K562 (cell line): Measurements from ENCODE around the gene HOXB6. TPM values are rescaled to one million over a fixed set of nuclear protein-coding genes. Genes with fewer than 3 reads are reported as not detected.

ENCODE experiments used
- CC2D1A ChIP-seq: fragments of 450-650 bp; IDR thresholded peaks from 2 replicates; pipeline ENCODE4 v1.6.1; 2017; ENCODE audit warnings: mild to moderate bottlenecking
- CHD1 ChIP-seq: fragments of 200-600 bp; sonication (generic); IDR thresholded peaks from one replicate; pipeline ENCODE4 v1.6.1; 2012; ENCODE audit warnings: mild to moderate bottlenecking, moderate library complexity, low read length, inconsistent platforms
- ELF1 ChIP-seq: fragments of 200-800 bp; sonication (Bioruptor generic); IDR thresholded peaks from 2 replicates; pipeline ENCODE4 v1.6.1; 2016; ENCODE audit warnings: missing genetic modification characterization, missing compliant biosample characterization
- FOXM1 ChIP-seq, 2 experiments: fragments of 450-650 bp in 1 of 2; sonication (generic) in 1 of 2; formaldehyde crosslinking in 1 of 2; IDR thresholded peaks; 2 replicates each; pipeline versions ENCODE4 v1.6.1 to v1.9.0; 2017 to 2022; ENCODE audit warnings: low read depth in 2 of 2, mild to moderate bottlenecking in 2 of 2, missing genetic modification reagents in 1 of 2, moderate library complexity in 1 of 2
- KHSRP ChIP-seq: fragments of 450-650 bp; IDR thresholded peaks from 2 replicates; pipeline ENCODE4 v1.6.1; 2017
- MAFG ChIP-seq: fragments of 450-650 bp; conservative IDR thresholded peaks from 2 replicates; pipeline ENCODE4 v1.6.1; 2016; ENCODE audit warnings: missing genetic modification characterization, missing compliant biosample characterization
- NCOR1 ChIP-seq: fragments of 450-650 bp; IDR thresholded peaks from 2 replicates; pipeline ENCODE4 v1.6.1; 2016; ENCODE audit warnings: mild to moderate bottlenecking, moderate library complexity
- PCBP1 ChIP-seq: fragments of 200-400 bp; formaldehyde crosslinking; IDR thresholded peaks from 2 replicates; pipeline ENCODE4 v1.6.1; 2018; ENCODE audit warnings: mild to moderate bottlenecking, low read depth, low read length; ENCODE audit not compliant: poor library complexity, severe bottlenecking
- PHF21A ChIP-seq: fragments of 450-650 bp; IDR thresholded peaks from 2 replicates; pipeline ENCODE4 v1.6.1; 2017; ENCODE audit warnings: low read depth, borderline replicate concordance
- PYGO2 ChIP-seq: fragments of 450-650 bp; IDR thresholded peaks from 2 replicates; pipeline ENCODE4 v1.6.1; 2016; ENCODE audit warnings: mild to moderate bottlenecking, missing genetic modification characterization, moderate library complexity, missing compliant biosample characterization
- ZFP30 ChIP-seq: fragments of 250-450 bp; sonication (Bioruptor Pico); IDR thresholded peaks from 2 replicates; pipeline ENCODE4 v1.8.0; 2022; ENCODE audit warnings: moderate library complexity, mild to moderate bottlenecking, inconsistent platforms, borderline replicate concordance
- ZFP91 ChIP-seq: sonication (generic); formaldehyde crosslinking; IDR thresholded peaks from 2 replicates; pipeline ENCODE4 v1.8.0; 2022; ENCODE audit warnings: mild to moderate bottlenecking, missing genetic modification reagents
- ZNF175 ChIP-seq: fragments of 200-800 bp; sonication (Bioruptor generic); IDR thresholded peaks from 2 replicates; pipeline ENCODE4 v1.6.1; 2016; ENCODE audit warnings: low read depth, mild to moderate bottlenecking, missing genetic modification characterization, missing compliant biosample characterization
- ZNF354B ChIP-seq: fragments of 250-450 bp; sonication (Bioruptor Pico); IDR thresholded peaks from 2 replicates; pipeline ENCODE4 v1.4.0; 2020
- polyA plus RNA-seq, 8 experiments: library from polyadenylated mRNA; depleted of rRNA in 4 of 8; stranded (reverse) in 5 of 8; unstranded in 3 of 8; fragments of >200 nt; fragmentation: Nextera tagmentation in 2 of 8; fragmentation: Illumina TruSeq in 1 of 8; extraction: Ambion mirVana in 2 of 8; extraction: Trizol in 1 of 8; gene quantifications; 2 replicates each; pipeline versions ENCODE4 v1.2.1 to v1.2.3, GENCODE V29; 2011 to 2014; ENCODE audit warnings: inconsistent platforms in 1 of 8, missing spikeins in 1 of 8
- total RNA-seq, 7 experiments: library from RNA; depleted of rRNA in 6 of 7; stranded (reverse); fragments of >200 nt in 6 of 7; fragmentation: Illumina TruSeq in 2 of 7; extraction: Trizol in 2 of 7; gene quantifications; 2 replicates each; pipeline versions ENCODE4 v1.2.1 to v1.2.3, GENCODE V29; 2011 to 2021; ENCODE audit warnings: low replicate concordance in 1 of 7
- TF ChIP-seq, protein P1 (sequence below): fragments of 250-450 bp; sonication (Bioruptor Pico); IDR thresholded peaks from 2 replicates; pipeline ENCODE4 v1.4.0; 2020; ENCODE audit warnings: mild to moderate bottlenecking
- TF ChIP-seq, protein P2 (sequence below): fragments of 450-650 bp; IDR thresholded peaks from 2 replicates; pipeline ENCODE4 v1.6.1; 2017; ENCODE audit warnings: antibody characterized with exemption
- TF ChIP-seq, protein P3 (sequence below): sonication (generic); formaldehyde crosslinking; IDR thresholded peaks from 2 replicates; pipeline ENCODE4 v1.8.1; 2023; ENCODE audit warnings: mild to moderate bottlenecking, missing genetic modification reagents
- TF ChIP-seq, protein P4 (sequence below), 2 experiments: fragments of 450-650 bp in 1 of 2; sonication (generic) in 1 of 2; formaldehyde crosslinking; conservative IDR thresholded peaks; 2 replicates each; pipeline versions ENCODE4 v1.4.0 to v1.8.1; 2020 to 2022; ENCODE audit warnings: mild to moderate bottlenecking in 1 of 2, missing genetic modification reagents in 1 of 2

The HOXB6 gene
- total and polyA plus RNA-seq, 9 of the 15 experiments (the other 6 are each of a cell fraction or from before 2014, with no cell fraction given): 1.2 to 14.8 (median 4.9) TPM

GRCh38 chr17:48555258-48556228 lies 49.2 kb downstream of the HOXB6 start (continued):
- TF ChIP-seq ZNF175 (CRISPR knock-in tag) (peak; percentile 60; the same call in 1 of the 2 replicates), ZNF354B (CRISPR knock-in tag) (no peak), ZFP91 (no peak), KHSRP (no peak), MAFG (no peak), PHF21A (peak; percentile 59; the same call in 1 of the 2 replicates), PCBP1 (no peak), ZFP30 (CRISPR knock-in tag) (no peak), CC2D1A (peak; percentile 55; the same call in 1 of the 2 replicates), NCOR1 (peak; percentile 80), CHD1 (no peak), FOXM1 (IDR thresholded peaks at IDR 0.05; ENCODE audit: low read depth) (peak; percentile 25), FOXM1 (CRISPR knock-in tag; IDR thresholded peaks at IDR 0.05; ENCODE audit: low read depth) (no peak), ELF1 (tag) (peak; percentile 82), PYGO2 (peak; percentile 71; the same call in 1 of the 2 replicates)
- TF ChIP-seq, protein P1, sequence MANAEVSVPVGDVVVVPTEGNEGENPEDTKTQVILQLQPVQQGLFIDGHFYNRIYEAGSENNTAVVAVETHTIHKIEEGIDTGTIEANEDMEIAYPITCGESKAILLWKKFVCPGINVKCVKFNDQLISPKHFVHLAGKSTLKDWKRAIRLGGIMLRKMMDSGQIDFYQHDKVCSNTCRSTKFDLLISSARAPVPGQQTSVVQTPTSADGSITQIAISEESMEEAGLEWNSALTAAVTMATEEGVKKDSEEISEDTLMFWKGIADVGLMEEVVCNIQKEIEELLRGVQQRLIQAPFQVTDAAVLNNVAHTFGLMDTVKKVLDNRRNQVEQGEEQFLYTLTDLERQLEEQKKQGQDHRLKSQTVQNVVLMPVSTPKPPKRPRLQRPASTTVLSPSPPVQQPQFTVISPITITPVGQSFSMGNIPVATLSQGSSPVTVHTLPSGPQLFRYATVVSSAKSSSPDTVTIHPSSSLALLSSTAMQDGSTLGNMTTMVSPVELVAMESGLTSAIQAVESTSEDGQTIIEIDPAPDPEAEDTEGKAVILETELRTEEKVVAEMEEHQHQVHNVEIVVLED (CRISPR knock-in tag): no peak
- TF ChIP-seq, protein P2, sequence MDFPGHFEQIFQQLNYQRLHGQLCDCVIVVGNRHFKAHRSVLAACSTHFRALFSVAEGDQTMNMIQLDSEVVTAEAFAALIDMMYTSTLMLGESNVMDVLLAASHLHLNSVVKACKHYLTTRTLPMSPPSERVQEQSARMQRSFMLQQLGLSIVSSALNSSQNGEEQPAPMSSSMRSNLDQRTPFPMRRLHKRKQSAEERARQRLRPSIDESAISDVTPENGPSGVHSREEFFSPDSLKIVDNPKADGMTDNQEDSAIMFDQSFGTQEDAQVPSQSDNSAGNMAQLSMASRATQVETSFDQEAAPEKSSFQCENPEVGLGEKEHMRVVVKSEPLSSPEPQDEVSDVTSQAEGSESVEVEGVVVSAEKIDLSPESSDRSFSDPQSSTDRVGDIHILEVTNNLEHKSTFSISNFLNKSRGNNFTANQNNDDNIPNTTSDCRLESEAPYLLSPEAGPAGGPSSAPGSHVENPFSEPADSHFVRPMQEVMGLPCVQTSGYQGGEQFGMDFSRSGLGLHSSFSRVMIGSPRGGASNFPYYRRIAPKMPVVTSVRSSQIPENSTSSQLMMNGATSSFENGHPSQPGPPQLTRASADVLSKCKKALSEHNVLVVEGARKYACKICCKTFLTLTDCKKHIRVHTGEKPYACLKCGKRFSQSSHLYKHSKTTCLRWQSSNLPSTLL: no peak
- TF ChIP-seq, protein P3, sequence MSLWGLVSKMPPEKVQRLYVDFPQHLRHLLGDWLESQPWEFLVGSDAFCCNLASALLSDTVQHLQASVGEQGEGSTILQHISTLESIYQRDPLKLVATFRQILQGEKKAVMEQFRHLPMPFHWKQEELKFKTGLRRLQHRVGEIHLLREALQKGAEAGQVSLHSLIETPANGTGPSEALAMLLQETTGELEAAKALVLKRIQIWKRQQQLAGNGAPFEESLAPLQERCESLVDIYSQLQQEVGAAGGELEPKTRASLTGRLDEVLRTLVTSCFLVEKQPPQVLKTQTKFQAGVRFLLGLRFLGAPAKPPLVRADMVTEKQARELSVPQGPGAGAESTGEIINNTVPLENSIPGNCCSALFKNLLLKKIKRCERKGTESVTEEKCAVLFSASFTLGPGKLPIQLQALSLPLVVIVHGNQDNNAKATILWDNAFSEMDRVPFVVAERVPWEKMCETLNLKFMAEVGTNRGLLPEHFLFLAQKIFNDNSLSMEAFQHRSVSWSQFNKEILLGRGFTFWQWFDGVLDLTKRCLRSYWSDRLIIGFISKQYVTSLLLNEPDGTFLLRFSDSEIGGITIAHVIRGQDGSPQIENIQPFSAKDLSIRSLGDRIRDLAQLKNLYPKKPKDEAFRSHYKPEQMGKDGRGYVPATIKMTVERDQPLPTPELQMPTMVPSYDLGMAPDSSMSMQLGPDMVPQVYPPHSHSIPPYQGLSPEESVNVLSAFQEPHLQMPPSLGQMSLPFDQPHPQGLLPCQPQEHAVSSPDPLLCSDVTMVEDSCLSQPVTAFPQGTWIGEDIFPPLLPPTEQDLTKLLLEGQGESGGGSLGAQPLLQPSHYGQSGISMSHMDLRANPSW (CRISPR knock-in tag): no peak
- TF ChIP-seq, protein P4, sequence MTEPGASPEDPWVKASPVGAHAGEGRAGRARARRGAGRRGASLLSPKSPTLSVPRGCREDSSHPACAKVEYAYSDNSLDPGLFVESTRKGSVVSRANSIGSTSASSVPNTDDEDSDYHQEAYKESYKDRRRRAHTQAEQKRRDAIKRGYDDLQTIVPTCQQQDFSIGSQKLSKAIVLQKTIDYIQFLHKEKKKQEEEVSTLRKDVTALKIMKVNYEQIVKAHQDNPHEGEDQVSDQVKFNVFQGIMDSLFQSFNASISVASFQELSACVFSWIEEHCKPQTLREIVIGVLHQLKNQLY (CRISPR knock-in tag; conservative IDR thresholded peaks at IDR 0.05): no peak
